Measurements from ENCODE around the gene GRID2IP. TPM values are rescaled to one million over a fixed set of nuclear protein-coding genes. Genes with fewer than 3 reads are reported as not detected.

Gene GRID2IP
- total RNA-seq, 2 experiments from 2014 or later, result 0.36 to 0.39 TPM

DNA sequence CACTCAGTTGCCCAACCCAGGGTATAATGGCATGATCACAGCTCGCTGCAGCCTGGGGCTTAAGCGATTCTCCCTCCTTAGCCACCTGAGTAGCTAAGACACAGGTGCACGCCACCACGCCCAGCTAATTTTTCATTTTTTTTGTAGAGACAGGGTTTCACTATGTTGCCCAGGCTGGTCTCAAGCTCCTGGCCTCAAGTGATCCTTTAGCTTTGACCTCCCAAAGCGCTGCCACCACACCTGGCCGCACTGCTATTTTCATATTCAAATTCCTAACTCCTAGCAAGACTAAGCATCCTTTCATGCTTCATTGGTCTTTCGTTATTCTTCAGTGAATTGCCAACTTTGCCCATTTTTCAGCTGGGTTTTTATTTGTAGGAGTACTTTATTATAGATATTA is 73.1 kb downstream of the GRID2IP start:
- DNase-seq, result no peak
- H3K36me3 ChIP-seq (ENCODE audit: insufficient read depth, low read length), result peaks cover 17% of the 10 kb centered on the region
- ChIA-PET CTCF (interaction anchor here (1.7 kb wide), 1 partner anchor 18 kb away, joined by 3 read pairs; no protein-coding TSS in a partner anchor), POLR2A (no interaction called here)
- no peaks in the 10 kb centered on the region for H3K27me3 ChIP-seq (ENCODE audit: control insufficient read depth in 1 of 2, insufficient read depth in 2 of 2, low read length in 2 of 2)
- TF ChIP-seq CTCF (IDR thresholded peaks at IDR 0.05), result no peak
- H3K4me1 Mint-ChIP-seq (ENCODE audit: low read depth), result peaks cover 78% of the 10 kb centered on the region
- H3K4me1 ChIP-seq (ENCODE audit: insufficient read depth, low read length), result peaks cover 43% of the 10 kb centered on the region
- no peak for ATAC-seq (ENCODE audit: poor library complexity)
- H3K27ac Mint-ChIP-seq, result peak overlapping the region; percentile 28
- no peaks in the 10 kb centered on the region for H3K9me3 Mint-ChIP-seq
- no peak overlapping the region for H3K4me3 ChIP-seq (ENCODE audit: low read length)
- no peaks in the 10 kb centered on the region for H3K9me3 ChIP-seq (ENCODE audit: control insufficient read depth in 1 of 2, insufficient read depth in 1 of 2, low read length in 2 of 2)
- no peak overlapping the region for H3K4me3 Mint-ChIP-seq
- H3K27ac ChIP-seq (ENCODE audit: low read depth in 1 of 2, low read length in 2 of 2), result no peak overlapping the region
- peaks cover 63% of the 10 kb centered on the region for H3K36me3 Mint-ChIP-seq (ENCODE audit: low read depth)
- intact Hi-C loops (cut with DNase I, micrococcal nuclease), result no loop called here
- H3K27me3 Mint-ChIP-seq, result no peaks in the 10 kb centered on the region

GRCh38 chr7:6477318-6477660 is 74.0 kb downstream of the GRID2IP start:
- H3K4me3 ChIP-seq (ENCODE audit: low read length), result no peak overlapping the region
- Mint-ChIP-seq H3K9me3 (no peaks in the 10 kb centered on the region), H3K36me3 (ENCODE audit: low read depth) (peaks cover 65% of the 10 kb centered on the region), H3K4me1 (ENCODE audit: low read depth) (peaks cover 69% of the 10 kb centered on the region), H3K27me3 (no peaks in the 10 kb centered on the region), H3K27ac (peak overlapping the region; percentile 74), H3K4me3 (no peak overlapping the region)
- TF ChIP-seq CTCF (IDR thresholded peaks at IDR 0.05), result no peak
- no peak overlapping the region for H3K27ac ChIP-seq (ENCODE audit: low read depth in 1 of 2, low read length in 2 of 2)
- peaks cover 26% of the 10 kb centered on the region for H3K36me3 ChIP-seq (ENCODE audit: insufficient read depth, low read length)
- H3K27me3 ChIP-seq (ENCODE audit: control insufficient read depth in 1 of 2, insufficient read depth in 2 of 2, low read length in 2 of 2), result no peaks in the 10 kb centered on the region
- CTCF ChIA-PET, result interaction anchor here (1.7 kb wide), 1 partner anchor 18 kb away, joined by 3 read pairs; no protein-coding TSS in a partner anchor
- no peaks in the 10 kb centered on the region for H3K9me3 ChIP-seq (ENCODE audit: control insufficient read depth in 1 of 2, insufficient read depth in 1 of 2, low read length in 2 of 2)
- POLR2A ChIA-PET, result no interaction called here
- intact Hi-C loops (cut with DNase I, micrococcal nuclease), result no loop called here
- H3K4me1 ChIP-seq (ENCODE audit: insufficient read depth, low read length), result peaks cover 34% of the 10 kb centered on the region
- ATAC-seq (ENCODE audit: poor library complexity), result no peak
- DNase-seq, result no peak

DNA sequence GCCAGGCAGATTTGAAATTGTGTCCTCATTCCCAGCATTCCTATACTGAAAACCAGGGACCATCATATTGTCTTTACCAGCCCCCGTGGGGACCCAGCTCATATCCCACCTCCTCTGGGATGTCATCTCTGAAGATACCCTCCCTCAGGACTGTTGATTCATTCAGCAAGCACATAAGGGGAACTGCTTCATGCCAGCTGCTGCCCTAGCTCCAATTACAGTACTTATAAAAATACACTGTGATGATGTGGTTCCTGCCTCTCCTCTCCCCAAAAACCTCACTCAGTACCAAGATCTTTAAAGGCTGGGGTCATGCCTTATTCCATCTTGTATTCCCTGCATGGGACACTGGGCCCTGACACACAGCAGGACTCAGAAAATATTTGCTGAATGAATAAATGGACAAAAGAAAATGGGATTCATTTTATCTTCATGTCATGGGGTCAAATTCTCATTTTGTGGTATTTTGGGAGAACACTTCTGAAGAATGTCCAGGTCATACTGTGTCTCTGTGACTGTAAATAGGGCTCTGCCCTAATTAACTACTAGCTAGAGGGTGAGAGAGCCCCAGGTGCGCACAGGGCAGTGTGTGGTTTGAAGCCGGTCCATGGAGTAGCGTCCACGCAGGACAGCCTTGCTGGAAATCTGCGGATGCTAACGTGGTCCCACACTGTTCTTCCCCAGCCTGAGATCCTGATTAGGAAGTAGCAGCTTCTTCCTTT is 74.5 kb downstream of the GRID2IP start:
- CTCF ChIA-PET, result no interaction called here
- H3K27me3 Mint-ChIP-seq, result no peaks in the 10 kb centered on the region
- no peak overlapping the region for H3K4me3 Mint-ChIP-seq

More for the DNA sequence above, 74.5 kb downstream of the GRID2IP start:
- TF ChIP-seq CTCF (IDR thresholded peaks at IDR 0.05), result no peak
- Histone ChIP-seq H3K27ac (ENCODE audit: low read depth in 1 of 2, low read length in 2 of 2) (no peak overlapping the region), H3K4me3 (ENCODE audit: low read length) (no peak overlapping the region), H3K4me1 (ENCODE audit: insufficient read depth, low read length) (peaks cover 29% of the 10 kb centered on the region), H3K27me3 (ENCODE audit: control insufficient read depth in 1 of 2, insufficient read depth in 2 of 2, low read length in 2 of 2) (no peaks in the 10 kb centered on the region), H3K36me3 (ENCODE audit: insufficient read depth, low read length) (peaks cover 30% of the 10 kb centered on the region), H3K9me3 (ENCODE audit: control insufficient read depth in 1 of 2, insufficient read depth in 1 of 2, low read length in 2 of 2) (no peaks in the 10 kb centered on the region)
- no peak for DNase-seq
- intact Hi-C loops (cut with DNase I, micrococcal nuclease), result no loop called here
- H3K27ac Mint-ChIP-seq, result peak overlapping the region; percentile 74
- no peaks in the 10 kb centered on the region for H3K9me3 Mint-ChIP-seq
- H3K36me3 Mint-ChIP-seq (ENCODE audit: low read depth), result peaks cover 70% of the 10 kb centered on the region
- POLR2A ChIA-PET, result interaction anchor here (0.9 kb wide), 1 partner anchor 28 kb away, joined by 3 read pairs; no protein-coding TSS in a partner anchor
- H3K4me1 Mint-ChIP-seq (ENCODE audit: low read depth), result peaks cover 63% of the 10 kb centered on the region
- ATAC-seq (ENCODE audit: poor library complexity), result no peak

Data from CD4-positive, alpha-beta T cell (primary cell).